C4-2B (cell line): ENCODE measurements around the gene SLC47A2.

Source experiments
- H3K27ac ChIP-seq: fragments of 450-650 bp; 2 replicates; pipeline ENCODE4 v1.5.1; 2017
- ZFX ChIP-seq: fragments of 450-650 bp; IDR thresholded peaks from 2 replicates; pipeline ENCODE4 v1.6.1; 2017
- TF ChIP-seq, protein P1 (sequence below): fragments of 450-650 bp; conservative IDR thresholded peaks from 2 replicates; pipeline ENCODE4 v1.5.1; 2017; ENCODE audit warnings: mild to moderate bottlenecking

Gene SLC47A2

GRCh38 chr17:19723964-19724363 lies 7.6 kb upstream of the SLC47A2 start:
- H3K27ac ChIP-seq = no peak overlapping the region
- TF ChIP-seq, protein P1, sequence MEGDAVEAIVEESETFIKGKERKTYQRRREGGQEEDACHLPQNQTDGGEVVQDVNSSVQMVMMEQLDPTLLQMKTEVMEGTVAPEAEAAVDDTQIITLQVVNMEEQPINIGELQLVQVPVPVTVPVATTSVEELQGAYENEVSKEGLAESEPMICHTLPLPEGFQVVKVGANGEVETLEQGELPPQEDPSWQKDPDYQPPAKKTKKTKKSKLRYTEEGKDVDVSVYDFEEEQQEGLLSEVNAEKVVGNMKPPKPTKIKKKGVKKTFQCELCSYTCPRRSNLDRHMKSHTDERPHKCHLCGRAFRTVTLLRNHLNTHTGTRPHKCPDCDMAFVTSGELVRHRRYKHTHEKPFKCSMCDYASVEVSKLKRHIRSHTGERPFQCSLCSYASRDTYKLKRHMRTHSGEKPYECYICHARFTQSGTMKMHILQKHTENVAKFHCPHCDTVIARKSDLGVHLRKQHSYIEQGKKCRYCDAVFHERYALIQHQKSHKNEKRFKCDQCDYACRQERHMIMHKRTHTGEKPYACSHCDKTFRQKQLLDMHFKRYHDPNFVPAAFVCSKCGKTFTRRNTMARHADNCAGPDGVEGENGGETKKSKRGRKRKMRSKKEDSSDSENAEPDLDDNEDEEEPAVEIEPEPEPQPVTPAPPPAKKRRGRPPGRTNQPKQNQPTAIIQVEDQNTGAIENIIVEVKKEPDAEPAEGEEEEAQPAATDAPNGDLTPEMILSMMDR = no peak
- TF ChIP-seq ZFX = no peak

DNA sequence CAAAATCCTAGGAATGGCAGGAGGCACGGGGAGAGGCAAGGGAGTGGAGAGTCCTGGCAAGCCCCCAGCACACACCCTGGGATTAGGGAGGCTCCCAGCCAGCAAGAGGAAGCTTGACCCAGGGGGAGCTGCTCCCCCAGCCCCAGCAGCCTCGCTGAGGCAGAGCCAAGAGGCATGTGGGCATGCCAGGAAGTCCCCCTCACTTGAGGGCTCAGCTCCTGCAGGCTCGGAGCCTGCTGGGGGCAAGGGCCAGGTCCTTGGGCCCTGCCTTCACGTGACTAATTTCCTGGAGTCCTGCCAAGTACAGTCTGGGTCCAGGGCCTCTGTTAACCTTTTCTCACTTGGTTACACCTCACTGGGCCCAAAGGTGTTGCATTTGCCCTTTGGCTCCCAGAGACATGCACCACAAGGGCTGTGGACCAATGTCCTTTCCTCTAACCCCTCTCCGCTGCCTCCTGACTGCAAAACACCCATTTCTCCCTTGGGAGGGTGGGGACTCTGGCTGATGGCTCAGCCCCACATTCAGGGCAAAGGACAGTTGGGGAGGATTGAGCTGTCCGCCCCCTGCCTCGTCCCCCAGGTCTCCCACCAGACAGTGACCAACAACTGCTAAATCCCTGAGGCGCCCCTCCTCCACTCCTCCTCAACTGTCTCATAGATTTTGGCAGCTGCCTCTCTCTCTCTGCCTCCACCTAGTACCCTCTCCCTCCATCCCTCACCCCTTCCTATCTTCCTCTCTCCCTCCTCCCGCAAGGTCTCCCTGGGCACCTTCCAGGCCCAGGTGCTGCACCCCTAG lies 4.4 kb upstream of the SLC47A2 start:
- H3K27ac ChIP-seq = no peak overlapping the region
- TF ChIP-seq, protein P1 = no peak
- TF ChIP-seq ZFX = no peak

DNA sequence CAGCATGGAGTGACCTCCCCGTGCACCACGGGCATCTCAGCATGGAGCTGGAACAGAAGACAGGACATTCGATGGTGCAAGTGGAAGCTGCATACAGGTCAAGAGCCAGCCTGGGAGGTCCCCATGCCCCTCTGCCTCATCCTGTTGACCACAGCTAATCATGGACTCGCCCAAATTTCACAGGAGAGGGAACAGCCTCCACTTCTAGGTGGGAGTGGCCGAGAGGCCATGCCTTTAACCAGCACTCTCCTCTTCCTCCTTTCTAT lies 3.8 kb upstream of the SLC47A2 start:
- TF ChIP-seq, protein P1 = no peak
- no peak for TF ChIP-seq ZFX
- no peak overlapping the region for H3K27ac ChIP-seq

DNA sequence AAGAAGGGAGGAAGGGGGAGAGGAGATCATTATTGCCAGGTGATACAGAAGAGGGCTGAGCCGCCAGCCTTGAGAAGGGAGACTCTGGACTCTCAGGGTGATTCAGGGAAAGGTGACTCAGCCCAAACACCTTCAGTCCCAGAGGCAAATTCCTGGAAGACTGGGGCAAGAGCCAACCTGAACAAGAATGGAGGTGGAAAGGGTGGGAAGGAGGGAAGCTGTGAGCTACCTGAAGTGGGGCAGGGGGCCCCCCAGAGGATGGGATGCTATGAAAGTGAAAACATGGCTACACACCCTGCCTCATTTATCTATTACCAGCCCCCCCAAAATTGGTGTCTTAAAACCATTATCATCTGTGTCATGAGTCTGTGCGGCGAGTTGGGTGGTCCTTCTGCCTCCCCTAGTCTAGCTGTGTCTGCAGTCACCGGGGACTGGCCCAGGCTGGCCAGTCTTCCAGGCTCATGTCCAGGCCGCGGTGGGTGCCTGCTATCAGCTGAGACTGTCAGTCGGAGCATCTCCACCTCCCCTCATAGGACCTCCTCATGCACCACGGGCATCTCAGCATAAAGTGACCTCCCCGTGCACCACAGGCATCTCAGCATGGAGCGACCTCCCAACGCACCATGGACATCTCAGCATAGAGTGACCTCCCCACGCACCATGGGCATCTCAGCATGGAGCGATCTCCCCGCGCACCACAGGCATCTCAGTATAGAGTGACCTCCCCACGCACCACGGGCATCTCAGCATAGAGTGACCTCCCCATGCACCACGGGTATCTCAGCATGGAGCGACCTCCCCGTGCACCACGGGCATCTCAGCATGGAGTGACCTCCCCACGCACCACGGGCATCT lies 3.2 kb upstream of the SLC47A2 start:
- no peak for TF ChIP-seq ZFX
- TF ChIP-seq, protein P1 = no peak
- no peak overlapping the region for H3K27ac ChIP-seq

DNA sequence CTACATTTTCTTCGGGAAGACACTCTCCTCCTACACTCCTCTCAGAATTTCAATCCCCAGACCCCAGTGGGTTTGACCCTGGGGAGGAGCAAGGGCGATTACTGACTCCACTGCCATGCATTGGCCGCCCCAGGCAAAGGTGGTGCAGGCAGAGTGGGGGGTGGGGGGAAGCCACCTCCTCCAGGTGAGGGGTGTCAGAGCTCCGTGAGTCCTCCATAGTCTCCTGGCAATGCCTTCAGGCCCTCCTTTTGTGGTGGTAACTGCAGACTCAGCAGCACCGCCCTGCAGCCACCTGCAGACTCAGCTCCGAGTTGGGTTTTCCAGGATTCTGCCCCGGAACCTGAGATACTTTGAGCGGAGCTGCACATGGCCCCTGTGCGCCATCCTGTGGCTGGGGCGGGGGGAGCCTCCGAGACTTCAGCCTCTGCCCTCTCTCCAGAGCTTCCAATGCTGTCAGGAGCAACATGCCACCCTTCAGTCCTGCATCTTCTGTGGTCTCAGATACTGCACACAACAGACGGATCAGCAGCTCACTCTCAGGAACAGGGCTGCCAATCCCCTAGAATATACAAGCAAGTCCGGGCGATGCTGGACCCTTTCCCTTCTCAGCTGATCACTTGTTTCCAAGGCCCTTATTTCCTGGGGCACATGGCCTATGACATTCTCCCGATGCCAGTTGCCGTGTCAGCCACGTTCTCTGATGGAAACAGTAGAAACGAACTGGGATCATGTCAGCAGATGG lies 2.4 kb upstream of the SLC47A2 start:
- TF ChIP-seq, protein P1 = no peak; the same call in 1 of the 2 replicates
- H3K27ac ChIP-seq = no peak overlapping the region

DNA sequence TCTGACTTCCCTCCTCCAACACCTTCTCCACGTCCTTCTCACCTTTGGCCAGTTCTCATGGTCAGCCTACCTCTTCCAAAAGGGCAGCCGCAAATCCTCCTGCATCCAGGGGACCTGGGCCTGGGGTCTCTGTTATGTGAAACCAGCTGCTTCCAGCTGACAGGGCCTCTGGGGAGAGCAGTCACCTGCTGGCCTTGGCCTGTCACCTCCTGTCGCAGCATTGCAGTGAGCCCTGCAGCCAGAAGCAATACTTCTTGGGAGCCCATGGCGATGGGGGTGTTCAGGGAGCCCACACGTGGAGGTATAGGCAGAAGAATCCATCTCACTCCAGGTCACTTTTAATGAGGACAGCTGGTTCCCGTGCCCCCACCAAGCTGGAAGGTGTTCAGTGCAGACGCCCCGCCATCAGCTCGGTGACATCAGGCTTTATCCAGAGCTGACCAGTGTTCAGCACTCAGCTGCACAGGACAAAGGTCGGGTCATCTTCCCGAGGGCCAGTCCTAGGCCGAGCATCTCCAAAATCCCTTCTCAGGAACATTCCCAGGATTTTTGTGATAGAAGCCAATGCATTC lies 1.7 kb upstream of the SLC47A2 start:
- no peak overlapping the region for H3K27ac ChIP-seq
- TF ChIP-seq, protein P1 = no peak
- no peak for TF ChIP-seq ZFX
